VCaP (cell line): Measurements from ENCODE around the gene VPS4B.

Source experiments
- H3K27ac ChIP-seq: fragments of 450-650 bp; 2 replicates; pipeline ENCODE4 v1.5.1; 2017
- TF ChIP-seq, protein P1 (sequence below): fragments of 450-650 bp; conservative IDR thresholded peaks from 2 replicates; pipeline ENCODE4 v1.5.1; 2017; ENCODE audit warnings: mild to moderate bottlenecking, moderate library complexity

VPS4B gene

DNA sequence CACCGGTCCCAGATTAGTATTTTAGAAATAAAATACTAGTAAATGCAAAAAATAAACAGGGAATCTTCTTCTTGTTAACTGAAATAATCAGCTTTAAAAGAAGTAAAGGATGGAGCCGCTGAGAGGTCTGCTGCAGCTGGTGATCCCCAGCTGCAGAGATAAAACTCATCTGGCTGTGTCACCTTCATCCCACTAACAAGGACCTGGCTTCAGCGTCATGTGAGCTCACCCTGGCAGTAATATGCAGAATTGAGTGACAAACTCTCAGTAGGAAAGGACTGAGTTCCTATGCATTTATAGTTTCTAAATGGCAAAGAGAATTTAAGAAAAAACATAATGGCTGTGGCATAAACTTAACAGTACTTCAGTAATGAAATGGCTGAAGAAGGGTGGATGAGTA lies 27.3 kb downstream of the VPS4B start:
- H3K27ac ChIP-seq, result no peak overlapping the region
- TF ChIP-seq, protein P1, sequence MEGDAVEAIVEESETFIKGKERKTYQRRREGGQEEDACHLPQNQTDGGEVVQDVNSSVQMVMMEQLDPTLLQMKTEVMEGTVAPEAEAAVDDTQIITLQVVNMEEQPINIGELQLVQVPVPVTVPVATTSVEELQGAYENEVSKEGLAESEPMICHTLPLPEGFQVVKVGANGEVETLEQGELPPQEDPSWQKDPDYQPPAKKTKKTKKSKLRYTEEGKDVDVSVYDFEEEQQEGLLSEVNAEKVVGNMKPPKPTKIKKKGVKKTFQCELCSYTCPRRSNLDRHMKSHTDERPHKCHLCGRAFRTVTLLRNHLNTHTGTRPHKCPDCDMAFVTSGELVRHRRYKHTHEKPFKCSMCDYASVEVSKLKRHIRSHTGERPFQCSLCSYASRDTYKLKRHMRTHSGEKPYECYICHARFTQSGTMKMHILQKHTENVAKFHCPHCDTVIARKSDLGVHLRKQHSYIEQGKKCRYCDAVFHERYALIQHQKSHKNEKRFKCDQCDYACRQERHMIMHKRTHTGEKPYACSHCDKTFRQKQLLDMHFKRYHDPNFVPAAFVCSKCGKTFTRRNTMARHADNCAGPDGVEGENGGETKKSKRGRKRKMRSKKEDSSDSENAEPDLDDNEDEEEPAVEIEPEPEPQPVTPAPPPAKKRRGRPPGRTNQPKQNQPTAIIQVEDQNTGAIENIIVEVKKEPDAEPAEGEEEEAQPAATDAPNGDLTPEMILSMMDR, result no peak

DNA sequence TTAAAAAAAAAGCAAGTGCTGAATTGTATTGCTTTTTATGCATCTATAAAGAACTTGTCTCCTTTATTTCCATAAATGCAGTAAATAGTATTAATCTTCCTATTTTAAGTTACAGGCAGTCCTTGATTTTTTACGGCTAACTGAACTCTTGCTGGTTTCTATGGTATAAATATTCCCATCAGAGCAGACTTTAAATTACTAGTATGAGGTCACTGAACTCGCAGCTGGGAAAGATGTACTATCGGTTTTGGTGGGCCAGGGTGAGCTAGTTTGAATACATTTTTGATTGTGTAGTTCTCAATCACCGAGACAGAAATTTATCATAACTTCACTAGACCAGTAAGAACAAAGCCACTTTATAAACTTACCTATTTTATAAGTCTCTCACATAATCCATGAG lies 34.4 kb downstream of the VPS4B start:
- TF ChIP-seq, protein P1, result no peak
- no peak overlapping the region for H3K27ac ChIP-seq

- TF ChIP-seq, protein P1, result no peak
- H3K27ac ChIP-seq, result no peak overlapping the region
Measured at GRCh38 chr18:63382843-63383242, 39.4 kb downstream of the VPS4B start.

DNA sequence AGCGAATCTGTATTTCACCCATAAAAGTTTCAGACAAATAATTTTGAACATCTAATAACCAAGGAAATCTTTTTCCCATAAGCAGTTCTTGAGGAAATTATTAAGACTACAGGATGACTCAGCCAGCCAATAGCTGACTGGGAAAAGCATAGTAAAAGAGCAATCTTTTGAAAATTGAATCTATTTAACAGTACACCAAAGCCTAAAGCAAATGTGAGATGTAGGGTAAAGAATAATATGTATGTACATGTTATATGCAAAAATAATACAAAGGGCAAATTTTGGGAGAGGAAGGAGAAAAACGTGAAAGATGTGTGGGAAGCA lies 42.7 kb downstream of the VPS4B start:
- TF ChIP-seq, protein P1, result no peak
- no peak overlapping the region for H3K27ac ChIP-seq

- TF ChIP-seq, protein P1, result no peak
- H3K27ac ChIP-seq, result no peak overlapping the region
Measured at GRCh38 chr18:63378919-63379638, 43.2 kb downstream of the VPS4B start.

DNA sequence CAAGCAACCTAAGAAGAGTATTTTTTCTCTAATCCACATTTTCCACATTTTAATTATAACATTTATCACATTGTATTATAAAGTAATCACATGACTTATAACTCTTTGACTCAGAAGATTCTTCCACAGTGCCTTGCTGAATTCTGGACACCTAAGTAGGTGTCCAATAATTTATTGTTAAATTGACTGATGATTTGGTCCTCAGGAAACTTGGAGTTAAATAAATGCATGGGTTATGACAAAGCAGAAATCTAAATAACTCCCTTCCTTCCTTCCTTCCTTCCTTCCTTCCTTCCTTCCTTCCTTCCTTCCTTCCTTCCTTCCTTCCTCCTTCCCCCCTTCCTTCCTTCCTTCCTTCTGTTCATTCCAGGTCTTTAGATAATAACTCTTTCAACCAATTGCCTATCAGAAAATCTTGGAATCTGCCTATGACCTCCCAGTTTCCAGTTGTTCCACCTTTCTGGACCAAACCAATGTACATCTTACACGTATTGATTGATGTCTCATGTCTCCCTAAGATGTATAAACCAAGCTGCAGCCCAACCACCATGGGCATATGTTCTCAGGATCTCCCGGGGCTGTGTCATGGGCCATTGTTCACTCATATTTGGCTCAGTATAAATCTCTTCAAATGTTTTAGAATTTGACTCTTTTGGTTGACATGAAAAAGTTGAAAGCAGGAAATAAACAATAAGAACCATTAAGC lies 44.8 kb downstream of the VPS4B start:
- TF ChIP-seq, protein P1, result no peak
- no peak overlapping the region for H3K27ac ChIP-seq

DNA sequence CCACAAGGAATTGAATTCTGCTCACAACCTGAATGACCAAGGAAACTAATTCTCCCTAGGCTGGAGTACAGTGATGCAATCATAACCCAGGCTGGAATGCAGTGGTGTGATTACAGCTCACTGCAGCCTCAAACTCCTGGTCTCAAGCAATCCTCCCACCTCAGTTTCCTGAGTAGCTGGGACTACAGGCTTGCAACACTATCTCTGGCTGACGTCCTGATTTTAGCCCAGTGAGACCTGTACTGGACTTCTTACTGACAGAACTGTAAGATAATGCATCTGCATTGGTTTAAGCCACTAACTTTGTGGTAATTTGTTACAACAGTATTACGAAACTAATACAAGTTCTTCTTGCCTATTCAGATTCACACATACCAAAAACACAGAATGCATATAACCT lies 45.7 kb downstream of the VPS4B start:
- TF ChIP-seq, protein P1, result no peak
- no peak overlapping the region for H3K27ac ChIP-seq
